Measurements from ENCODE around the gene SPART. TPM values are rescaled to one million over a fixed set of nuclear protein-coding genes. Genes with fewer than 3 reads are reported as not detected.

Gene SPART, protein sequence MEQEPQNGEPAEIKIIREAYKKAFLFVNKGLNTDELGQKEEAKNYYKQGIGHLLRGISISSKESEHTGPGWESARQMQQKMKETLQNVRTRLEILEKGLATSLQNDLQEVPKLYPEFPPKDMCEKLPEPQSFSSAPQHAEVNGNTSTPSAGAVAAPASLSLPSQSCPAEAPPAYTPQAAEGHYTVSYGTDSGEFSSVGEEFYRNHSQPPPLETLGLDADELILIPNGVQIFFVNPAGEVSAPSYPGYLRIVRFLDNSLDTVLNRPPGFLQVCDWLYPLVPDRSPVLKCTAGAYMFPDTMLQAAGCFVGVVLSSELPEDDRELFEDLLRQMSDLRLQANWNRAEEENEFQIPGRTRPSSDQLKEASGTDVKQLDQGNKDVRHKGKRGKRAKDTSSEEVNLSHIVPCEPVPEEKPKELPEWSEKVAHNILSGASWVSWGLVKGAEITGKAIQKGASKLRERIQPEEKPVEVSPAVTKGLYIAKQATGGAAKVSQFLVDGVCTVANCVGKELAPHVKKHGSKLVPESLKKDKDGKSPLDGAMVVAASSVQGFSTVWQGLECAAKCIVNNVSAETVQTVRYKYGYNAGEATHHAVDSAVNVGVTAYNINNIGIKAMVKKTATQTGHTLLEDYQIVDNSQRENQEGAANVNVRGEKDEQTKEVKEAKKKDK
- total RNA-seq (2021; fragmentation: NEBNext Ultra II Directional; extraction: Animal tissue kit (Norgen Biotek cat#: 25700)): 10 to 100 TPM; 54.3 to 67.1 (median 58.6) TPM
- long read RNA-seq, full-length matches to known transcripts: 73 of 104 reads
- long read RNA-seq, partial matches to known transcripts: 13 of 104 reads
- long read RNA-seq, other reads (novel, unspliced or antisense): 18 of 104 reads

GRCh38 chr13:36346222-36347083 is at the start of gene SPART:
Gene SPART (minus strand): TSS chr13:36346394. CDS start chr13:36335830, 10,564 bp downstream.
- Mint-ChIP-seq H3K36me3 (ENCODE audit: low read depth) (peaks cover 14% of the 10 kb centered on the region; the same call in 1 of the 2 replicates), H3K4me1 (ENCODE audit: low read depth) (peaks cover 41% of the 10 kb centered on the region), H3K27ac (peak within 1 kb of the TSS; percentile 100), H3K27me3 (ENCODE audit: insufficient read depth) (peaks cover 3% of the 10 kb centered on the region; the same call in 1 of the 2 replicates), H3K4me3 (peak within 1 kb of the TSS; percentile 98), H3K9me3 (no peaks in the 10 kb centered on the region)
- DNase-seq: peak; percentile 88
- TF ChIP-seq, protein P1, sequence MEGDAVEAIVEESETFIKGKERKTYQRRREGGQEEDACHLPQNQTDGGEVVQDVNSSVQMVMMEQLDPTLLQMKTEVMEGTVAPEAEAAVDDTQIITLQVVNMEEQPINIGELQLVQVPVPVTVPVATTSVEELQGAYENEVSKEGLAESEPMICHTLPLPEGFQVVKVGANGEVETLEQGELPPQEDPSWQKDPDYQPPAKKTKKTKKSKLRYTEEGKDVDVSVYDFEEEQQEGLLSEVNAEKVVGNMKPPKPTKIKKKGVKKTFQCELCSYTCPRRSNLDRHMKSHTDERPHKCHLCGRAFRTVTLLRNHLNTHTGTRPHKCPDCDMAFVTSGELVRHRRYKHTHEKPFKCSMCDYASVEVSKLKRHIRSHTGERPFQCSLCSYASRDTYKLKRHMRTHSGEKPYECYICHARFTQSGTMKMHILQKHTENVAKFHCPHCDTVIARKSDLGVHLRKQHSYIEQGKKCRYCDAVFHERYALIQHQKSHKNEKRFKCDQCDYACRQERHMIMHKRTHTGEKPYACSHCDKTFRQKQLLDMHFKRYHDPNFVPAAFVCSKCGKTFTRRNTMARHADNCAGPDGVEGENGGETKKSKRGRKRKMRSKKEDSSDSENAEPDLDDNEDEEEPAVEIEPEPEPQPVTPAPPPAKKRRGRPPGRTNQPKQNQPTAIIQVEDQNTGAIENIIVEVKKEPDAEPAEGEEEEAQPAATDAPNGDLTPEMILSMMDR (IDR thresholded peaks at IDR 0.05): peak; percentile 98

- no peak overlapping the region for H3K27ac Mint-ChIP-seq
- H3K27me3 Mint-ChIP-seq (ENCODE audit: insufficient read depth): no peaks in the 10 kb centered on the region; the same call in 1 of the 2 replicates
- no peaks in the 10 kb centered on the region for H3K4me1 Mint-ChIP-seq (ENCODE audit: low read depth)
- H3K36me3 Mint-ChIP-seq (ENCODE audit: low read depth): no peaks in the 10 kb centered on the region
- TF ChIP-seq, protein P1 (IDR thresholded peaks at IDR 0.05): peak; percentile 73
- no peak overlapping the region for H3K4me3 Mint-ChIP-seq
- no peaks in the 10 kb centered on the region for H3K9me3 Mint-ChIP-seq
- DNase-seq: peak; percentile 61
Observed at GRCh38 chr13:36395280-36395679, 49.1 kb upstream of the SPART start.

DNA sequence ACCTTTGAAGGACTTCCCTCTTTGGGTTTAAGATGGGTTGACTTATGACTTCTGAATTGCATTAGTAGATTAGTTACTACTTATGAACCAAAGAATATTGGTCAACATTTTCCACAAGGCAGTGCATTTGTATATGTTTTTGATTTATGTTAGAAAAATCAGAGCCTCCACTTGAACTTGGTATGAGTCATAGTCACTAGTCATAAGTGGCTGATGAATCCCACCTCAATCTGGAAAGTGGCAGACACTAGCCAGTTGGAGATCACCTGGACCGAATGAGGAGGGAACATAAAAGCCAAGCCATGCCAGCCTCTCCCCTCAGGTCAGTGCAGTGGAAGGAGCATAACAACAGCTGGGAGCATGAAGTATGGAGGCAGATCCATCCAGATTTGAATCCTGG is 39.3 kb upstream of the SPART start:
- Mint-ChIP-seq H3K4me1 (ENCODE audit: low read depth) (no peaks in the 10 kb centered on the region), H3K4me3 (no peak overlapping the region), H3K36me3 (ENCODE audit: low read depth) (no peaks in the 10 kb centered on the region), H3K9me3 (no peaks in the 10 kb centered on the region), H3K27me3 (ENCODE audit: insufficient read depth) (peaks cover 2% of the 10 kb centered on the region; the same call in 1 of the 2 replicates), H3K27ac (no peak overlapping the region)
- no peak for DNase-seq
- TF ChIP-seq, protein P1 (IDR thresholded peaks at IDR 0.05): no peak

DNA sequence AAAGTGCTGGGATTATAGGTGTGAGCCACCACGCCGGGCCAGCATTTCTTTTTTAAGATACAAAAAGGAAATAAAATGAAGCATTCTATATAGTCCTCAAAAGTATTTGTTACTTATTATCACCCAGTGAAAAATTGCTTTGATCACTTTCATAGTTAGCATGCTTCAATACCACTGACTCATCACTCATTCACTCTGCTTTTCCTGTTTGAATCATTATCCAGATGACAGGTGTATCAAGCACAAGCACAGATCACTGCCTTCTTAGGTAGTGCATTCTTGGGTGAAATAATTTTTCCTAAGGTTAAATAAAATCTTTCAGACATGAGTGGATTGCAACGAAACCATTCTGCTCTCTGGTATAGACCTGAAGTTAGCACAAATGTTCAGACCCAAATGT is 35.8 kb upstream of the SPART start:
- H3K27ac Mint-ChIP-seq: no peak overlapping the region
- H3K4me3 Mint-ChIP-seq: no peak overlapping the region
- TF ChIP-seq, protein P1 (IDR thresholded peaks at IDR 0.05): no peak

More for the DNA sequence above, 35.8 kb upstream of the SPART start:
- DNase-seq: no peak
- H3K36me3 Mint-ChIP-seq (ENCODE audit: low read depth): no peaks in the 10 kb centered on the region
- H3K4me1 Mint-ChIP-seq (ENCODE audit: low read depth): no peaks in the 10 kb centered on the region
- H3K27me3 Mint-ChIP-seq (ENCODE audit: insufficient read depth): no peaks in the 10 kb centered on the region; the same call in none of the 2 replicates
- H3K9me3 Mint-ChIP-seq: no peaks in the 10 kb centered on the region

Data from HFFc6 (cell line).